HG03039 (cell line): ENCODE data around the gene EFNB2.

Source experiments
- ATAC-seq: cut with Tn5 transposase; IDR thresholded peaks from one replicate; pipeline ENCODE4 v1.9.1; 2021; ENCODE audit warnings: mild to moderate bottlenecking, moderate library complexity; ENCODE audit not compliant: unreplicated experiment

EFNB2 gene

DNA sequence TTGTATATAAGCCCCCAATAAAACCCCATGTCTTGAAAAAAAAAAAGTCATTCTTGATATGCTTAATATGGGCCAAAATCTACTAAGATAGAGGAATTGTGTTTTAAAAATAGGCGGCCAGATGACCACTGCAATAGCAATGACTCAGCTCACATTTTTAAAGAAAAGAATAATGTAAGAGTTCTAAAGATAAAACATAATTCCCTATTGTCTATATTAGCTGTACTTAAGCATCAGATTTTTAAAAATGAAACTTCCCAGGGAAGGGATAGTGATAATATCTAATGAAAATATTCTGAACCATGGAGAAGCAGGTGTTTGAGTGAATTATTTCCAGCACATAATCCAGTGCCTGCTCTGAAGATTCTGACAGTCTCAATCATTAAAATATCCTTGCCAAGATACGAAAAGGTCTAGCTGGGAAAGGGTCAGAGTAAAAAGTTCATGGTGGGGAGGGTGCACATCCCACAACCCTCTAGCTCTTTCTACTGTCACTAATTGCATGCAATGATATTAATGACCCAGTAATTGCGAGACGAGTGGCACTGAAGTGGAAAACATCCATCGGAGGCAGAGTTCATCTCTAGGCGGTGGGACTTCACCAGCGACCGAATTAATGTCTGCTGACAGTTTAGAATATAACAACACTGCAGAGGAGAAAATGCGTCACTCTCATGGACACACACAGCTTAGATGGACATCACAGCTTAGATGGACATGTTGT, 31.6 kb downstream of the EFNB2 start:
- ATAC-seq = no peak

DNA sequence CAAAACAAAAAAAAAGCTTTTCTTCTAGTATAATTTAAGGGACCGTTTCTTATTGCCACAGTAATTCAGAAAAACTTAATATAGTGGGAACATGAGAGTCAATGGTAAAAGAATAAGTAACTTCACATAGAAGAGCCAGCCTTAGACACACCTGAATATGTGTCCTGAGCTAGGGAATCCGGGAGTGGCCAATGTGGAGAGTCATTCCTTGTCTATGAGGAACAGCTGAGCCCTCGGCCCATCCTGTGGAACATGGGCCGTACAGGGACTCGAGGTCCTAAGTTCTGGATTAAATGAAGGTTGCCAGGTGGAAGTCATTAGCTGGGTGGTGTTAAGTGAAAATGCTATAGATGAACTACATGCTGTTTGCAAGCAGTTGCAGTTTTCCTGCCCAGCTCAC, 32.2 kb downstream of the EFNB2 start:
- no peak for ATAC-seq

GRCh38 chr13:106500445-106500844, 35.0 kb downstream of the EFNB2 start:
- no peak for ATAC-seq

DNA sequence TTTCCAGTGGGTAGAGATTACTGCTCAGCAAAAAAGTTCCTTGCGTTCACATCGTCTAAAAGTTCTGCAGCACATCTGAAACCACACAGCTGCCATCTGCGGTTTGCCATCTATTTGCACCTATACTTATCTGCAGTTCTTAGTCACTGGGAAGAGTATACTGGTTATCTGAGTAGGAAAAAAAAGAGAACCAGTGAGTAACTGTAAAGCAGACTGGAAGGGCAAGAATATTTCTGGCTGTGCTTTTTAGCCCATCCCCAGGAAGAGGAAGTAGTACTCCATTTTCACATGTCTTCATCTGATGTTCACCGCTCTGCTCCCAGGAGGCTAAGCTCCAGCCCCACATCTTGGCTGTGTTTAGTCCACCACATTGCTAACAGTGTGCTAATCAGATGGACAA, 35.6 kb downstream of the EFNB2 start:
- ATAC-seq = peak; percentile 74

GRCh38 chr13:106499113-106499512, 36.3 kb downstream of the EFNB2 start:
- no peak for ATAC-seq

DNA sequence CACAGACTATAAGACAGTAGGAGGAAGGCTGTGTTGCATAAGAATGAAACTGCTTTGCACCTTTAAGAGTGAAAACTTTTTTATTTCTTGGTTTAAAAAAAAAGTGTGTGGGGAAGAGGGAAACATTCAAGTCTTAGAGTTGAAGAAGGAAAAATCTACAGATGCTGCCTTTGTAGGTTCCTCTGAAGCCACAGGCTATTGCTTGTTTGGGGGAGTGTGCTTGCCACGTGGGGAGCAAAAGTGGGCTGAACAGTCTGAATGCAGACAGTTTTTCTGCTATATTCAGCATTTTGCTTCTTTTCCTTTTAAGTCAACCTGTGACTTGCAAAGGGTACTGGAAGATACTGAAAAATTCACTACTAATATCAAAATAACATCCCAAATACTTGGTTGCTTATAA, 36.9 kb downstream of the EFNB2 start:
- no peak for ATAC-seq

GRCh38 chr13:106498158-106498557, 37.3 kb downstream of the EFNB2 start:
- no peak for ATAC-seq

DNA sequence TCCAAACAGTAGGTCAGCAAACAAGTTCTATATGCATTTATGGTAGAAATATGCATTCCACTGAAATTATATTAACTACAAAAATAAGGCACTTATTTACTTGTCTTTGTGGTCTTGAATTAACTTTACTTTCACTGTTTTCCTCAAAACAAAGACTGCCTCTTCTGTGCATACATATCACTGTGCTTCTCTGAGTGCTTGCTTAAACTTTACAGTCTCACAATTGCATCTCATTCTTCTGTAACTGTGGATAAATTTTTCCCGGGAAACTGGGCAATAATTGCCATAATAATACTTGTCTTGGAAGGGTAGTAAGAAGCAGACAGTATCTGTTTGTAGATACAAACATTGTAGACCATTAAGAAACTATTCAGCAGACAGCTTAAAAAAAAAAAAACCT, 38.4 kb downstream of the EFNB2 start:
- ATAC-seq = no peak

- ATAC-seq = no peak
These were observed 39.1 kb downstream of the EFNB2 start for GRCh38 chr13:106496072-106496997.

DNA sequence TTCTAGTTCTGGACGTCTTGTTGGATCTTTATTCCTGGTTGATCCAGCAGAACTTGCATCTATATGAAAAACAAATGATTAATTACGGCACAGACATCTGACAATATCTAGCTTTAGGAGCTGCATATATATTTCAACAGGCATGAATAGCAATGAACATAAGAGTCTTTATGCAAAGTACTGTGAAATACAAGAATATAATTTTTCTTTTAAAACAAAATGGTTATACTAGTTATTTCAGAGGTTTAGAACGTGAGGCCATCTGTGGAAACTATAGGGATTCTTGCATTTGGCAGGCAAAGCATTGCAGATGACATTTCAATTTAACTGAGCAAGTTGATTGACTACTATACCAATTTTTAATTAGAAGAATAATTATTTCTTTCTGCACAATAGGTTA, 40.5 kb downstream of the EFNB2 start:
- ATAC-seq = no peak

- ATAC-seq = no peak
These were observed 41.0 kb downstream of the EFNB2 start for GRCh38 chr13:106494506-106494905.

- ATAC-seq = peak; percentile 70
These were observed 41.8 kb downstream of the EFNB2 start for GRCh38 chr13:106493533-106494220.

DNA sequence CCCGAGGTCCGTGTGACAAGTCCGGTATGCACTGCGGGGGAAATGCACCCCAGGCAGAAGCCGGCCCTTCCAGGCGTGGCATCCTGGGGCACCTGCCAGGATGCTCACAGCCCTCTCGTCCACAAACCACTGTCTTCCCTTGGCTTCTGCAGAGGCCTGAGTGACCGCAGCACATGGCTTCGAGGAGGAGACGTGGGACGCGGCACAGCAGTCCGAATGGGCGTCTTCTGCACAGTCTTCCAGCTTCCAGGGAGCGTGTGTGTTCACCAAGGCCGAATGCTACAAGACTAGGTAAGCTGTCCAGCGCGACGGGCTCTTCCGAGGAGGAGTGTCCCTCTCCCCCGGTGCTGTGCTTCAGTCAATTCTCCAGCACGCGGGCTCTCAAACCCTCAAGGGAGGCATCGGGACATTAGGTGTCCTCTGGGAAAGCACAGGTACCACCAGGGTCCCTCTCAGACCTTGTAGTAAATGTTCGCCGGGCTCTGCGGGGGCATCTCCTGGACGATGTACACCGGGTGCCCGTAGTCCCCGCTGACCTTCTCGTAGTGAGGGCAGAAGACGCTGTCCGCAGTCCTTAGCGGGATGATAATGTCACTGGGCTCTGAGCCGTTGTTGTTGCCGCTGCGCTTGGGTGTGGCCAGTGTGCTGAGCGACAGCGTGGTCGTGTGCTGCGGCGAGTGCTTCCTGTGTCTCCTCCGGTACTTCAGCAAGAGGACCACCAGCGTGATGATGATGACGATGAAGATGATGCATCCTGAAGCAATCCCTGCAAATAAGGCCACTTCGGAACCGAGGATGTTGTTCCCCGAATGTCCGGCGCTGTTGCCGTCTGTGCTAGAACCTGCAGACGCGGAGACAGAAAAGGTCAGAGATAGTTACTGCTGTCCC, 42.6 kb downstream of the EFNB2 start:
- ATAC-seq = no peak

DNA sequence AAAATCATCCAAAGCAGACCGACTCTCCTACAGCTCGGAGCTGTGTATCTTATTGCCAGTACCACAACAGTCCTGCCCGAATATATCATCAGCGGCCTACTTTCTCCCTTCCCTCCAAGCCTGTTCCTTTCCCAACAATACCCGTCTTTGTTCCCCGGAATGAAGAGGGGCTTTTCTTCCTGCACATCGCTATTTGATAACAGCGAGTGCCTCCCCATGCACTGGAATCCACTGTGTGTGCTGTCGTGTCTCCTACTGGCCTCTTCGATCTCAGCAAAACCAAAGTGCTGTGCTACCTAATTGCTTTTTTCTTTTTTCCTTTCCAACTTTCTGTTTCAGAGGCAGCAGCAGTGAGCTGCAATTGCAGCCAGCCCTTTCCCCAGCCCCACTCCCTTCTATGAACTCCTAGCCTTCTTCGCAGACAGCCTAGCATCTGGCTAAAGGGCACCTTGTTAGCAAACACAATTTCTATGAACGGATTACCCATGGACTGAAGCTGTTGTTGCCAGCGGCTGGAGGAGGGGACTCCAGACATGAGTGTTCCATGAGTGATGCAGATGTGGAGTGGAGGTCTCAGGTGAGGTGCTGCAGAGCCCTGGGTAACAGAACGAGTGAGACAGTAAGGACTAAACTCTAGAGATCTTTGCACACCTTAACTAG, 43.4 kb downstream of the EFNB2 start:
- no peak for ATAC-seq

DNA sequence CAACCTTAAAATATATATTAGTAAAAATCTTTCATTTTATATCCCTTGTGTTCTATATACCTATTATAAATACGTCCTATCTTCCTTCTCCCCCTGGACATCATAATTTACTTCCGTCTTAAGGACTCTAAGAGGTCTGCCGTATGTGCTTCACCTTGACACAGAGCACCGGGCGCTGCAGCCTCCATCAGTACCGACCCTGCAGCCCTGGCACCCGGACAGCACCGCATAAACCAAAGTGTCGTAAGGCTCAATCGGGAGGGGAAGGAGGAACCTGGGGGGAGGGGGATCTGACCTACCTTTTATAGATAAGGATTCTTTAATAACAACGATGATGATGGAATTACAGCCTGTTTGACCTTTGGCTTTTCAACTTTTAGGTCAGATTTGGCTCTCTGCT, 44.0 kb downstream of the EFNB2 start:
- no peak for ATAC-seq

GRCh38 chr13:106490569-106491321, 44.7 kb downstream of the EFNB2 start:
- no peak for ATAC-seq

DNA sequence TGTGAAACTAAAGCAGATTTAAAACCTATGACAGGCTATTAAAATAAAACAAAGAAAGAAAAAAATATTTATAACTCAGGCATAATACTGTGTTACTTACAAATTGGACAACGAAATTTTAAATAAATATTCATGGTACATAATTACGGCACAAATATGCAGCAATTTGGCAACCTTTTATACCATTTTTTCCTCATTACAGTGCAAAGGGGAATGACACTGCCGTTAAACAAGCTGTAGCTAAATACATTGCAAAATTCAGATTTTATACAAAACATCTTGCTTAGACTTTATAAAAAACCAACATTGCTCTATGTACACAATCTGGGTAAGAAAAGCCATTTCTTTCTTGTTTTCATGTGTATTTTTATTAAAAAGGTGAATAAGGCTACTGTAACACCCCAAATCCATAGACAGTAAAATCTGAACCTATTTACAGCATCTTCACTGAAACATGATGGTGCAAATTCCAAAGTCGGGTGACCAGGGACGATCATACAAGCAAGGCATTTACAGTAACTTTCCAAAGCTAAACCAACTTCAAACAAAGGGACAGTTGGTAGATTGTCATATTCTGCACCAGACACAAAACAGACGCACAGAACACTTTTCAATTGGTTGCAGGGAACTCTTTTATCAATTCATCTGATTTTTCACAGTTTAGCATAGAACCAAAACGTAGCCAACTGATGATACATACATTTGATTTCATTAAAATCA, 45.5 kb downstream of the EFNB2 start:
- no peak for ATAC-seq

DNA sequence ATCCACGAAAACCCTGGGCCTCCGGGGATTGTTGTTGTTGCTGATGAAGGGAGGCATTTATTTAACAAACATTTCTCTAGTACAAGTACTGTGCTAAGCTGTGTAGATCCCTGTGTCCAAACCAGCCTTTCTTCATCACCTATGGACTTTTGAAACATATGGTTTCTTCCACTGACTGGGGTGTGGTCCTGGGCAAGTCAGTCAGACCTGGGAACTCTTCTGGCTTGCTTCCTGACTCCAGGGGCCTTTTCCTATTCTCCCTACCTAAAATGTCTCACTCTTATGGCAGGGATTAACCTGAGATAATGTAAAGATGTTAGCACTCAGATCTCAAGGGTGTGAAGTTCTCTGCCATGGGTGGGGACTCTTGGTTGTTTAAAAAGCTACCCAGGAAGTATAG, 46.8 kb downstream of the EFNB2 start:
- no peak for ATAC-seq

- no peak for ATAC-seq
These were observed 47.4 kb downstream of the EFNB2 start for GRCh38 chr13:106488076-106488475.
